HepG2 (cell line): ENCODE data around the gene SNRPD3. TPM values are rescaled to one million over a fixed set of nuclear protein-coding genes. Genes with fewer than 3 reads are reported as not detected.
A peak's percentile ranks its signal among the peaks of the same experiment; 100 is the strongest.

Experiments used
- ADNP ChIP-seq: sonication (generic); formaldehyde crosslinking; IDR thresholded peaks from 2 replicates; pipeline ENCODE4 v1.4.0; 2020; ENCODE audit warnings: missing genetic modification reagents
- AHR ChIP-seq: IDR thresholded peaks from 2 replicates; pipeline ENCODE4 v1.6.1; 2018; ENCODE audit warnings: missing genetic modification reagents, missing compliant biosample characterization
- CEBPB ChIP-seq: IDR thresholded peaks from 2 replicates; pipeline ENCODE4 v1.6.1; 2011; ENCODE audit warnings: low read depth, low read length, improper control_type of control experiment, borderline replicate concordance
- DR1 ChIP-seq: sonication (generic); formaldehyde crosslinking; IDR thresholded peaks from 2 replicates; pipeline ENCODE4 v1.8.0; 2021; ENCODE audit warnings: mild to moderate bottlenecking, missing genetic modification reagents, inconsistent platforms
- GFI1 ChIP-seq: sonication (generic); formaldehyde crosslinking; IDR thresholded peaks from 2 replicates; pipeline ENCODE4 v1.5.0; 2020; ENCODE audit warnings: missing genetic modification reagents, mild to moderate bottlenecking, borderline replicate concordance
- GRHL1 ChIP-seq: sonication (generic); formaldehyde crosslinking; conservative IDR thresholded peaks from 2 replicates; pipeline ENCODE4 v1.8.0; 2022; ENCODE audit warnings: missing genetic modification reagents
- HDAC1 ChIP-seq: sonication (generic); formaldehyde crosslinking; IDR thresholded peaks from 2 replicates; pipeline ENCODE4 v1.5.1; 2020; ENCODE audit warnings: mild to moderate bottlenecking, missing genetic modification reagents
- NFRKB ChIP-seq: fragments of 450-650 bp; IDR thresholded peaks from 2 replicates; pipeline ENCODE4 v1.6.1; 2017
- PAF1 ChIP-seq: IDR thresholded peaks from 2 replicates; pipeline ENCODE4 v1.6.1; 2016; ENCODE audit warnings: missing genetic modification reagents, missing compliant biosample characterization
- PHF21A ChIP-seq: sonication (generic); formaldehyde crosslinking; IDR thresholded peaks from 2 replicates; pipeline ENCODE4 v1.5.0; 2020; ENCODE audit warnings: mild to moderate bottlenecking, missing genetic modification reagents
- PITX1 ChIP-seq: sonication (generic); formaldehyde crosslinking; IDR thresholded peaks from 2 replicates; pipeline ENCODE4 v1.5.1; 2020; ENCODE audit warnings: mild to moderate bottlenecking, missing genetic modification reagents
- PREB ChIP-seq: sonication (generic); formaldehyde crosslinking; IDR thresholded peaks from 2 replicates; pipeline ENCODE4 v1.4.0; 2020; ENCODE audit warnings: missing genetic modification reagents
- PRPF4 ChIP-seq: fragments of 200-400 bp; formaldehyde crosslinking; IDR thresholded peaks from 2 replicates; pipeline ENCODE4 v1.6.1; 2016; ENCODE audit warnings: low read length, low read depth; ENCODE audit not compliant: poor library complexity, severe bottlenecking
- SRF ChIP-seq: IDR thresholded peaks from 2 replicates; pipeline ENCODE4 v1.6.1; 2011; ENCODE audit warnings: mild to moderate bottlenecking, low read depth, low read length, moderate library complexity
- SRY ChIP-seq: sonication (generic); formaldehyde crosslinking; IDR thresholded peaks from 2 replicates; pipeline ENCODE4 v1.8.0; 2022; ENCODE audit warnings: mild to moderate bottlenecking, missing genetic modification reagents
- TCF7 ChIP-seq: sonication (generic); IDR thresholded peaks from 2 replicates; pipeline ENCODE4 v1.6.1; 2016; ENCODE audit warnings: antibody characterized with exemption, low read depth
- U2AF1 ChIP-seq: fragments of 200-400 bp; formaldehyde crosslinking; optimal IDR thresholded peaks from 2 replicates; pipeline ENCODE3; 2017; ENCODE audit warnings: mild to moderate bottlenecking, low read depth, low read length
- ZC3H13 ChIP-seq: sonication (generic); formaldehyde crosslinking; IDR thresholded peaks from 2 replicates; pipeline ENCODE4 v1.8.1; 2023; ENCODE audit warnings: mild to moderate bottlenecking, missing genetic modification reagents, moderate library complexity
- ZFP36L2 ChIP-seq: sonication (generic); formaldehyde crosslinking; IDR thresholded peaks from 2 replicates; pipeline ENCODE4 v1.4.0; 2020; ENCODE audit warnings: missing genetic modification reagents
- ZNF225 ChIP-seq: sonication (generic); formaldehyde crosslinking; IDR thresholded peaks from 2 replicates; pipeline ENCODE4 v1.4.0; 2020; ENCODE audit warnings: mild to moderate bottlenecking, missing genetic modification reagents
- ZNF251 ChIP-seq: sonication (generic); formaldehyde crosslinking; IDR thresholded peaks from 2 replicates; pipeline ENCODE4 v1.9.0; 2021; ENCODE audit warnings: mild to moderate bottlenecking, missing genetic modification reagents
- ZNF253 ChIP-seq: sonication (generic); formaldehyde crosslinking; IDR thresholded peaks from 2 replicates; pipeline ENCODE4 v1.8.0; 2022; ENCODE audit warnings: mild to moderate bottlenecking, missing genetic modification reagents, borderline replicate concordance
- ZNF430 ChIP-seq: sonication (generic); formaldehyde crosslinking; IDR thresholded peaks from 2 replicates; pipeline ENCODE4 v1.9.0; 2021; ENCODE audit warnings: mild to moderate bottlenecking, missing genetic modification reagents
- ZNF530 ChIP-seq: sonication (generic); formaldehyde crosslinking; IDR thresholded peaks from 2 replicates; pipeline ENCODE4 v1.5.0; 2020; ENCODE audit warnings: low read depth, mild to moderate bottlenecking, missing genetic modification reagents
- ZNF589 ChIP-seq: sonication (generic); formaldehyde crosslinking; conservative IDR thresholded peaks from 2 replicates; pipeline ENCODE4 v1.8.0; 2022; ENCODE audit warnings: mild to moderate bottlenecking, moderate library complexity, missing genetic modification reagents
- ZNF747 ChIP-seq: sonication (generic); formaldehyde crosslinking; IDR thresholded peaks from 2 replicates; pipeline ENCODE4 v1.8.1; 2023; ENCODE audit warnings: missing genetic modification reagents, mild to moderate bottlenecking, borderline replicate concordance
- ZSCAN12 ChIP-seq: sonication (generic); formaldehyde crosslinking; IDR thresholded peaks from 2 replicates; pipeline ENCODE4 v1.9.0; 2021; ENCODE audit warnings: mild to moderate bottlenecking, missing genetic modification reagents
- ZUFSP ChIP-seq: sonication (generic); formaldehyde crosslinking; IDR thresholded peaks from 2 replicates; pipeline ENCODE4 v1.9.0; 2021; ENCODE audit warnings: missing genetic modification reagents, mild to moderate bottlenecking, borderline replicate concordance
- polyA plus RNA-seq, 8 experiments: library from polyadenylated mRNA; depleted of rRNA in 3 of 8; stranded (reverse) in 7 of 8; unstranded in 1 of 8; fragments of >200 nt; fragmentation: Illumina TruSeq in 4 of 8; extraction: Trizol in 4 of 8; gene quantifications; 2 replicates each; pipeline versions ENCODE4 v1.2.1 to v1.2.3, GENCODE V29; 2011 to 2016; ENCODE audit warnings: low read depth in 4 of 8, missing spikeins in 1 of 8, mixed read lengths in 1 of 8; ENCODE audit not compliant: insufficient read depth in 1 of 8
- total RNA-seq, 5 experiments: library from RNA; depleted of rRNA; stranded (reverse); fragments of >200 nt; fragmentation: Illumina TruSeq; extraction: Trizol; gene quantifications; 2 replicates each; pipeline ENCODE4 v1.2.3, GENCODE V29; 2016; ENCODE audit warnings: low read depth in 1 of 5

Gene SNRPD3
- total and polyA plus RNA-seq, 2 of the 13 experiments (the other 11 are each of a cell fraction or from before 2014, with no cell fraction given): 110 to 209 TPM

GRCh38 chr22:24592851-24593558, 37.2 kb downstream of the SNRPD3 start, which contains the start of gene LRRC75B (continued):
- no peak for TF ChIP-seq U2AF1
- no peak for TF ChIP-seq ZNF530
- no peak for TF ChIP-seq SRY (CRISPR knock-in tag)
- no peak for TF ChIP-seq AHR (CRISPR knock-in tag)
- TF ChIP-seq NFRKB: no peak
- TF ChIP-seq PRPF4: no peak
- no peak for TF ChIP-seq PAF1 (CRISPR knock-in tag)
- peak; percentile 26; the same call in 1 of the 2 replicates for TF ChIP-seq PHF21A
- TF ChIP-seq CEBPB: peak; percentile 56; the same call in 1 of the 2 replicates
- no peak for TF ChIP-seq ZC3H13
- peak; percentile 38; the same call in 1 of the 2 replicates for TF ChIP-seq DR1 (CRISPR knock-in tag)
- no peak for TF ChIP-seq ZFP36L2 (CRISPR knock-in tag)
- TF ChIP-seq ADNP (CRISPR knock-in tag): no peak
- TF ChIP-seq HDAC1 (CRISPR knock-in tag): peak; percentile 93
- TF ChIP-seq ZNF251 (CRISPR knock-in tag): no peak
- TF ChIP-seq ZNF589 (CRISPR knock-in tag): 0 out of 2 replicates have a peak, but pooled peaks have one; percentile 30
- TF ChIP-seq GFI1: no peak
- no peak for TF ChIP-seq PREB (CRISPR knock-in tag)
- TF ChIP-seq PITX1 (CRISPR knock-in tag): no peak; the same call in 1 of the 2 replicates
- TF ChIP-seq TCF7: no peak
- 0 out of 2 replicates have a peak, but pooled peaks have one; percentile 22 for TF ChIP-seq ZNF430 (CRISPR knock-in tag)
- TF ChIP-seq ZNF253 (CRISPR knock-in tag): no peak
- TF ChIP-seq SRF: no peak
- no peak for TF ChIP-seq ZUFSP (CRISPR knock-in tag)
- TF ChIP-seq ZNF747 (CRISPR knock-in tag): no peak; the same call in 1 of the 2 replicates
- peak; percentile 25; the same call in 1 of the 2 replicates for TF ChIP-seq ZNF225
- no peak for TF ChIP-seq GRHL1 (CRISPR knock-in tag)
- no peak; the same call in 1 of the 2 replicates for TF ChIP-seq ZSCAN12 (CRISPR knock-in tag)
